NCI-H1436 (cell line): ENCODE data around the gene ZHX3.
A peak's percentile ranks its signal among the peaks of the same experiment; 100 is the strongest.

Experiments used
- DNase-seq: peaks from one replicate; lab custom pipeline; 2025; lab: John Stamatoyannopoulos, UW

The ZHX3 gene, protein sequence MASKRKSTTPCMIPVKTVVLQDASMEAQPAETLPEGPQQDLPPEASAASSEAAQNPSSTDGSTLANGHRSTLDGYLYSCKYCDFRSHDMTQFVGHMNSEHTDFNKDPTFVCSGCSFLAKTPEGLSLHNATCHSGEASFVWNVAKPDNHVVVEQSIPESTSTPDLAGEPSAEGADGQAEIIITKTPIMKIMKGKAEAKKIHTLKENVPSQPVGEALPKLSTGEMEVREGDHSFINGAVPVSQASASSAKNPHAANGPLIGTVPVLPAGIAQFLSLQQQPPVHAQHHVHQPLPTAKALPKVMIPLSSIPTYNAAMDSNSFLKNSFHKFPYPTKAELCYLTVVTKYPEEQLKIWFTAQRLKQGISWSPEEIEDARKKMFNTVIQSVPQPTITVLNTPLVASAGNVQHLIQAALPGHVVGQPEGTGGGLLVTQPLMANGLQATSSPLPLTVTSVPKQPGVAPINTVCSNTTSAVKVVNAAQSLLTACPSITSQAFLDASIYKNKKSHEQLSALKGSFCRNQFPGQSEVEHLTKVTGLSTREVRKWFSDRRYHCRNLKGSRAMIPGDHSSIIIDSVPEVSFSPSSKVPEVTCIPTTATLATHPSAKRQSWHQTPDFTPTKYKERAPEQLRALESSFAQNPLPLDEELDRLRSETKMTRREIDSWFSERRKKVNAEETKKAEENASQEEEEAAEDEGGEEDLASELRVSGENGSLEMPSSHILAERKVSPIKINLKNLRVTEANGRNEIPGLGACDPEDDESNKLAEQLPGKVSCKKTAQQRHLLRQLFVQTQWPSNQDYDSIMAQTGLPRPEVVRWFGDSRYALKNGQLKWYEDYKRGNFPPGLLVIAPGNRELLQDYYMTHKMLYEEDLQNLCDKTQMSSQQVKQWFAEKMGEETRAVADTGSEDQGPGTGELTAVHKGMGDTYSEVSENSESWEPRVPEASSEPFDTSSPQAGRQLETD

DNA sequence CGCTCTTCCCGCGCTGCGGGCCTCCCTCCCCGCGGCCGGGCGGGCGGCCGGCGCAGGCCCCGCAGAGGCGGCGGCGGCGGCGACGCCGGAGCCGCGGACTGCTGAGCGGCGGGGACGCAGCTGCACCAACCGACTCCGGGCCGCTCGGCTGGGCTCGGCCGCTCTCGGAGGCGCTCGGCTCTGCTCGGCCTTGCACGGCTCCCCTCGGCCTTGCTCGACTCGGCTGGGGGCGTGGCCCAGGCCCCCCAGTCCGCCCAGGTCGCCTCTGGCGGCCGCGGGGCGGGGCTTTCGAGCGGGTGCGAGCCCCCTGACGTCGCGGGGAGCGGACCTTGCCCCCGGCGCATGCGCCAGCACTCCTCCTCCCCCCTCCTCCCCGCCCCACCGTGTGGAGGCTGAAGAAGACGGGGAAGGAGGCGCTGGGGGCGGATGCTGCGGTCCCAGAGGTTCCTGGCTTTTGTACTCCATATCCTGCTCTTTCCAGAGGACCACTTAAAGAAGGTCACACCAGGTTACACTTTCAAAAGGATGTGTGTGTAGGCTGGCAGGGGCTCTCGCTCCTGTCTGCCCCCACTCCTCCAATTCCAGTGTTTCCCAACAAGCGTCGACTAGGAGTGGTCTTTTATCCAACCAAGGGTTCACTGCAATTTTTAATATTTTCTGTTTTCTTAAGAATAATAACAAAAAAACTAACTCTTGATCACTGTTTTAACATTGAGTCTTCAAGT, at the start of gene ZHX3:
Gene ZHX3, minus strand, starts transcription at position 186 of the 725 bp plus-strand sequence. CDS start 112,815 bp downstream, outside the sequence.
- DNase-seq = peak; percentile 95

DNA sequence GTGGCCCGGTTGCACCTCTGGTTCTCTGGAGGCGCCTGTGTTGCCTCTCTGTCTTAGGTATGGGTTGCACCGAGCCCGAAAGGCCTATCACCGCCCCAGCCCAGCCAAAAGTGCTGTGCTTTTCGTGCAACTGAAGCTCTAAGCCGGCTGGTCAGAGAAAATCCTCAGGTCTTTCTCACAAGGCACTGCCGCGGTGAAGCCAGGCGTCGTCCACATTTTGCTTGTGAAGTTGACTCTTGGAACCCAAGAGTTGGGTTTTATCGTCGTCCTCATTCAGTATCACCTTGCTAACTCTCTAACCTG, 49.8 kb upstream of the ZHX3 start:
- DNase-seq = no peak

DNA sequence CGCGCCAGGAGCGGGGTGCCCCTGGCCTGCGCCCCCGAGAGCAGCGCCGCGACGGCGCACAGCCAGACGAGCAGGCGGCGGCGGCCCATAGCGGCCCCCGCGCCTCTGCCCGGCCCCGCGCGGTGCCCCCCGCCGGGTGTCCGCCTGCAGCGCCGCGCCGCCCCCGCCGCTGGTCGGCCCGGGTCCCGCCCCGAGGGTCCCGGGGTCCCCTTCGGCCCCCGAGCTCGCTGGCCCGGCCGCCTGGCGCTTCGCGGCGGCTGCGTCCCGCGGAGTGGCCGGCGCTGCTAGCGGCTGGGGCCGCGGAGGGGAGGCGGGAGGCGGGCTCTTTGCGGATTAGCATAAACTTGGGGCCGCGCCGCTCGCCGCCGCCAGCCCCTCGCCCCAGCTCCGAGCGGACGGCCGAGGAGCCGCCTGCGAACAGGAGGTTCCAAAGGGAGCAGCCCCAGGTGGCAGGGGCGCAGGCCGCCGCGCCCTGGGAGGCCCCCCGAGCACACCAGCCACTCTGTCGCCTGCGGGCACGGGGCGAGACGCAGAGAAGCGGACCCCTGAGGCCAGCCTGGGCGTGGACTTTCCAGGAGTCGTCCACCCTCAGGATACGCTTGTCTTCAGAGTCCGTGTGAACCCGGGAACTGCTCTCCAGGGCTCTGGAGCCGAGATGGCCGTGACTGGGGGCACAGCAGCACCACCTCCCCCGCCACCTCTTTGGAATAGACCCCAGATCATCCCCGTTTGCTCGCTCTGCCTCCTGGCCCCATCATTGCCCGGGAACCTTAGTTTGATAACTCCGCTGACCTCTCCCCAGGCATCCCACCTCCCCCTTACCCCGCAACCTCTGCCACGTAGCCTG, 49.2 kb upstream of the ZHX3 start, which contains the start of gene EMILIN3:
Gene EMILIN3, minus strand, starts transcription at position 273 of the 847 bp plus-strand sequence. Its CDS starts 184 bp downstream, at position 89.
- peak; percentile 2 for DNase-seq

DNA sequence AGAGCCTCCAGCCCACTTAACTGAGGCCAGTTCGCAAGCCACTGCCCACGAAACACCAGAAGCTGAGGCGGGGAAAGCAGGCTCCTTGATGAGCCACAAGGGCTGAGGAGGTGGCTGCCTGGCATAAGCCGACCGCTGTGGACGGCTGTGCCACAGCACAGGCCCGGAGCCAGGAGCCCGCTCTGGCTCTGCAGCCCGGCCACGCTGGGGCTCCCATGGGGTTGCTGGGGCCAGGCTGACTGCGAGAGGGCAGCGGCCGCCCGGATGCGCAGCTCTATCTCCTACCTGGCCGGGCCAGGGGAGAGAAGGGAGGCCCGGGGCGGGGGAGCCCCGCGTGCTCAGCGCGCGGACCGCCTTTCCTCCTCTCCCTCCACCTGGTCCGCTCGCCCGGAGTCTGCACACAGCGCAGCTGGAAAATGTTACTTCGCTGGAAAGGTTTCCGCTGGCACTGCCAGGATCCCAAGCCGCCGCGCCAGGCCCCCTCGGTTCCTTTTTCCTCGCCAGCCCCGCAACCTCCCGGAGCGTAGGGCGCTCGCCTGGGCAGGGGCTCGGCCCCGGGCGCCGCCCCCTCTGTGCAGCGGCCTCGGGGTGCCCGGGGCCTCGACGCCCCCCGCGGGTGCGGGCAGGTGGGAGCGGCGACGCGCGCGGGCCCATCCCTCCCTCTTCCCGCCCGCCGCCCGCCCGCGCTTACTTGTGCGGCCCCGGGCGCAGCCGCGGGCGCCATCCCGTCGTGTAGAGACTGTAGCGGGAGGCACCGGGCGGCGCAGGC, 48.4 kb upstream of the ZHX3 start:
- DNase-seq = no peak

DNA sequence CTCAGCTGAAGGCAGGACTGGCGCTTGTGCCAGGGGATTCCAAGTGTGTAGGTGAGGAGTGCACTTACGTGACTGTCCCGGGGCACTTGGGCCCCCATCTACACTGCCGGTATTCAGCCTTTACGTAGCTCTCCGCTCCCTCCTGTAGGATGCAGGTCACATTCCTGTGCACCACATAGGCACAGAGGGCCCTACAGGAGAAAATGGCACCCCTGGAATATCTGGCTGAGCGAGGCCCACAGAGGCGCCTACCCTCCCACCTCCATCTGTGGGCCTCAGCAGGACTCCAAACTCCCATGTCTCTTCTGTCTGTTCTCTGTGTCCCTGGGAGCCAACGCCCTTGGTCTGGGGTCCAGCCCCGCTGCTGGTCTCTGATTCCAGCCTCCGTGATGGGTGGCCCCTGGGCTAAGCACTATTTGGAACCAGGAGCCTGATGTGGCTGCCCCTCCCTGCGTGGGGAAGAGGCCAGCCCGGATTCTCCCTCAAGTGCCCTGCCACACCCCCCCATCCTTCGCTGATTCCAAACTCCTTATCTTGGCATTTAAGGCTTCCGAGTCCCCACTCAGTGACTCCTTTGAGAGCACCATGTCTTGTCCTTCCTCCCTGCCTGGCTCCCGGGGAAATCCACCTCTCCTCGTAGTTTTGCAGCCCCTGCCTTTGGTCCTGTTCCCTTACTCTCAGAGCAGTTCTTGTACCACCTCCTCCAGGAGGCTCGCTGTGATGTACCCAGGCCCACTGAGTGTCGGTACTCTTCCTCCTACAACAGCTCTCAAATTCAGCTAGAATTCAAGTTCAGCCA, 47.6 kb upstream of the ZHX3 start:
- DNase-seq = no peak

DNA sequence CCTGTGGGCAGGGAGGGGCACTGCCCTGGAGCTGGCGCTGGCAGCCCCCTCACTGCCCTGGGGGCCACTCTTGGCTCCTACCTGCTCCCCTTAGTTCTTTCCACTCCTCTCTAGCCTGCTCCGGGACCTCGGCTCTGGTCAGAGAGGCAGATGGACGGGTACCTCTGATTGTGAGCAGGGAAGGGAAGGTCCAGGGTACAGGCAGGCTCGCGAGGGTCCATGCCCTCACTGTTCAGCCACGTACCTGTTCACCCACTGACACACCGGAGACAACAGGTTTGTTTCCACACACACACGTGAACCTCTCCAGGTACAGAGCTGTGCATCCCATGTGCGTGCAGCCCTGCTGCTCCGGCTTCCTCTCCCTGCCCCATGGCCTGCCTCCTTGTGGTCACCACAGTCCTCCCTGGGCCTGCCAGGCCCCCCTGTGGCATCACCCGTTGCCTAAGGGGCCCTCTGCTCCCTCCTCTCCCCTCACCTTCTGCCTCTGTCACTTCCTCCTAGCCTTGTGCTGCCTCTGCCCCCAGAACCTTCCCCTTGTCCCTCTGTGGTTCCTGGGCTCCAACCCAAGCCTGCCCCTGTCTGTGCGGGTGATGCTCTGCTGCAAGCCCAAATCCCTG, 46.8 kb upstream of the ZHX3 start:
- no peak for DNase-seq

DNA sequence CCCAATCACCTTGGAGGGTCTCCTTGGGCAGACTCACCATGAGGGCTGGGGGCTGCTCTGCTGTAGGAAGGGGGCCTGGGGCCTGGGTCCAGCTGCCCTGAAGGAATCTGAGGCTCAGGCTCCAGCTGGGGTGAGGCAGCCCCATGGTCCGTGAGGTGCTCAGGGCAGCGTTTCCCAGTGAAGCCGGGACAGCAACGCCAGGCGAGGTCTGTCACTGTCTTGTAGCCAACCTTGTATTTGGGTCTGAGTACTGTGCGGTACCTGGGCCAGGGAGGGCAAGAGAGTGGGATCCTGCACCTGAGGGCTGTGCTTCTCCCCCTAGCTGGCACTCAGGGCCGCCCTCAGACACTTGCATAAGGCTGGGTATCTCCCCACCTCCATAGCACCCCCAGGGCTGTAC, 46.1 kb upstream of the ZHX3 start:
- DNase-seq = no peak

DNA sequence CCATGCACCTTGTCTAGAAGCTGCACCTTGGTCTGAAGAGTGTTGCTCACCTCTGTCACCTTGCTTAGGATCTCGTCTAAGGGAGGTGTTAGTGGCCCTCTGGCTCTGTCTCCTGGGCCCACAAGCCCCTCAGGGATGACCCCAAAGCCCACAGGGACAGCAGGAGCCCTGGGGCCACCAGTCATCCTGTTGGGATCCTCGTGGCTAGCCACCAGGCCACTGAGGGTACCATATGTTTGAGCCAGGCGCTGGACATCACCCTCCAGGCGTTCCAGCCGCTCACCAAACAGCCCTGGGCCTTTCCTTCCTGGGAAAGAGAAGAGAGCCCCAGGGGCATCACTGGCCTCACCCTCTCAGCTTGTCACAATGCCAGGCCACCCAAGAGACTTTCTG, 45.2 kb upstream of the ZHX3 start:
- DNase-seq = no peak

DNA sequence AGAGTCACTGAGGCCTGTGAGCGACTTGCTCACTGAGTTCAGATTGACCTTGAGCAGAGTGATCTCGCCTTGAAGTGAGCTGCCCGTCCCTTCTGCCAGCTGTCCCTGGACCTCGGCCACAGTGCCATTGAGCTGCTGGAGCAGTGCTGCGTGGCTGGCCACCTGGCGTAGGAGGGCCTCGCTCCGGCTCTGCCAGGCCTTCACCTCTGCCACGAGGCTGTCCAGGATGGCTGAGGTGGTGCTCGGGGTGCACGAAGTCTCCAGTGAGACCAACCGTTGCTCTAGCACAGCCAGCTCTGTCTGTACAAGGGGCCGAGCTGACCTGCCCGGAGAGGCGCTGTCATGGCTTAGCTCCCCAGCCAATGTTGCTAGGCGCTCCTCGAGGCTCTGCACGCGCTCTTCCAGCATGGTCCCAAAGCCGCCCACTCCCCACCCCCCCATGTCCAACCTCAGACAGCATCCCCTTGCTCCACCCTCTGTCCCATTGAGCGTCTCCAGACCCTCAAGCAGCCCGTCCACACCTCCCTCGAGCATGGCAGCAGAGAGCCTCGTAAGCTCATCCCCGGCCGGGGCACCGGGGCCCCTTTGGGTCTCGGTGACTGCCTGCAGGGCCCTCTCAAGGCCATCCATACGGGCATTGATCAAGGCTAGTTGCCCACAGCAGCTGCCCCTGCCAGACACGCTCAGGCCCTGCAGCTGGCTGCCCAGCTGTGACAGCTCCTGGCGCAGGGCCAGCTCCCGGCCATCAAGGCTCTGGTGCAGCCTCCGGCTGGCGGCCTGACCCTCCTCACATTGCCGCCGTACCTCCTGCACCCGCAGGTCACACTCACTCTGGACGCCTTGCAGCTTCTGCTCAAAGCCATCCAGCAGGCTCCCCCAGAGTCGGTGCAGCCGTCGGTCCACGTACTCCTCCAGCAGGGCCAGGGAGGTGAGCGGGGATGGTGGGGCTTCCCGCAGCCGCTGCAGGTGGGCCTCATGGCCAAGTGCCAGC, 44.5 kb upstream of the ZHX3 start:
- DNase-seq = no peak

DNA sequence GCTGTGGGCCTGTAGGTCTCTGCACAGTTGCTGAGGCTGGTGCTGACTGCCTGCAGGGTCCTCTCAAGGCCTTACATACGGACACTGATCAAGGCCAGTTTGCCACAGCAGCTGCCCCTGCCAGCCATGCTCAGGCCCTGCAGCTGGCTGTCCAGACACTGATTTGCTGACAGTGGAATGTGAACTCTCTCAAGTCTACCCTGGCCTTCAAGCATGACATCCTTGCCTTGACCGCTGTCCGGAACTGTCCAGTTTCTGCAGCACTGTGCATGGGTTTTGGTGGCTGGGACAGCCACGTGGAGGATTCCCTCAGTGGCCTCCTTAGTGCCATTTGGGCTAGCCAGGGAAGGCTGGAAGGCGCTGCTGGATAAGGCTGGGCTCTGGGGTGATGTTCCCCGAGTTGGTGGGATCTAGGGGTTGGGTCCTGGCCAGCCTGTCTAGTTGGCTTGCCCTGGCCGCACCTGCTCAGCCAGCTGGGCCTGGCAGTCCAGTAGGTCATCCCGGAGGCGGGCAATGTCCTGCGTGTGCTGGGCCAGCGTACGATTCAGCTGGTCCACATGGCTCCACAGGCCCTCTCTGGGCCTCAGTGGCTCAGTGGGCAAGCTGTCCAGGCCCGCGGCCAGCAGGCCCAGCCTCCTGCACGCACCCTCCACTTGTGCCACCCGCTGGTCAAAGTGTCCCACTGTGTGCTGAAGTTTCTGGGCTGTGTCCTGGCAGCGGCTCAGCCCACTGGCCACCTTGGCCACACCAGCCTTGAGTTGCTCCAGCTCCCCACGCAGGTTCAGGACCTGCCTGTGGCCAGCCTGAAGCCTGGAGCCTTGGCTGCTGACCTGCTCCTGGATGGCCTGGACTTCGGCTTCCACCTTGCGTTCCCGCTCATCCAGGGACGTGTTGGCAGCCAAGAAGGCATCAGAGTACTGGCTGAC, 43.6 kb upstream of the ZHX3 start:
- no peak for DNase-seq

DNA sequence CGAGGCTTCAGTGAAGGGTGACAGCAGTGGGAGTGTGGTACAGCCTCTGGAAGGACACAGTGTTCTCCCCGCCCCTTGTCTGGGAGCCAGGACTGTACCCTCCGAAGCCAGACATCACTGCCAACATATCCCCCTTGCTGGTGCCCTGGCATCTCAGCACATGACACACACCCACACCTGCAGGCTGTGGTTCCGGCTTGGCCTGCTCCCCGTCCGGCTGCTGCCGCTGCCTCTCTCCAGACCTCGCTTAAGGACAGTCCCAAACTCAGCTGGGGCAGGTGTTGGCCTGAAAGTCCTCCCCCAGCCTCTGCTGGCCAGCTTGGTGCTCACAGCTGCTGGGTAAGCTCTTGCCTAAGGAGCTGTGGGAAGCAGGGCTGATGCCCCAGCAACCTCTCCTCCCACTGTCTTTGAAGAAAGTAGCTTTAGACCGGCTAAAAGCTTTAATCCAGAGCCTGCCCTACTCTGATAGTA, 42.0 kb upstream of the ZHX3 start:
- DNase-seq = no peak

DNA sequence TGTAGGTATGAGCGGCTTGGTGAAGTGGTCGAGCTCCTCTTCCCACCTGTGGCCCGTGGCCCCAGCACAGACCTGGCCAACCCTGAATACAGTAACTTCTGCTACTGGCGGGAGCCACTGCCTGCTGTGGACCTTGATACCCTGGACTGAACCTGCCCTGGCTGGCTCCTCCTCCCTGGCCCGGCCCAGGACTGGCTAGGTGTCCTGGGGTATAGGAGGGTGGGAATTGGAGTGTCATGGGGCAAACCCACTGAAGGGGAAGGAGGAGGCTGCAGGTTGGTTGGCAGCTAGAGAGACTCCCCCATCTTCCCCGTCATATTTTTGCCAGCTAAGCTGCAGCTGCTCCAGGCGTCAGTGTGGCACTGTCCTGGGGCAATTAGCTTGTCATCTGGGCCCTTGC, 41.2 kb upstream of the ZHX3 start:
- DNase-seq = no peak

DNA sequence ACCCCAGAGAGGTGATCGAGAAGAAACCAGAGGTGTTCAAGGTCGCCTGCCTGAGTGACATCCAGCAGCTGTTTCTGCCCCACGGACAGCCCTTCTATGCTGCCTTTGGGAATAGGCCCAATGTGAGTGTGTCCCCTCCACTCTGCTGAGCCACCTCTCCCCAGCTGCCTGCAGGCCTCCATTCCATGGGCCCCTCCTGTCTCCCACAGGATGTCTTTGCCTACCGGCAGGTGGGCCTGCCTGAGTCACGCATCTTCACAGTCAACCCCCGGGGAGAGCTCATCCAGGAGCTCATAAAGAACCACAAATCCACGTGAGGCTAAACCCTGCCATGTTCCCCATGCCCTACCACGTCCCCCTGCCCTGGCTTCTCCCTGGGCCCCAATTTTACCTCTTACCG, 40.7 kb upstream of the ZHX3 start:
- no peak for DNase-seq

DNA sequence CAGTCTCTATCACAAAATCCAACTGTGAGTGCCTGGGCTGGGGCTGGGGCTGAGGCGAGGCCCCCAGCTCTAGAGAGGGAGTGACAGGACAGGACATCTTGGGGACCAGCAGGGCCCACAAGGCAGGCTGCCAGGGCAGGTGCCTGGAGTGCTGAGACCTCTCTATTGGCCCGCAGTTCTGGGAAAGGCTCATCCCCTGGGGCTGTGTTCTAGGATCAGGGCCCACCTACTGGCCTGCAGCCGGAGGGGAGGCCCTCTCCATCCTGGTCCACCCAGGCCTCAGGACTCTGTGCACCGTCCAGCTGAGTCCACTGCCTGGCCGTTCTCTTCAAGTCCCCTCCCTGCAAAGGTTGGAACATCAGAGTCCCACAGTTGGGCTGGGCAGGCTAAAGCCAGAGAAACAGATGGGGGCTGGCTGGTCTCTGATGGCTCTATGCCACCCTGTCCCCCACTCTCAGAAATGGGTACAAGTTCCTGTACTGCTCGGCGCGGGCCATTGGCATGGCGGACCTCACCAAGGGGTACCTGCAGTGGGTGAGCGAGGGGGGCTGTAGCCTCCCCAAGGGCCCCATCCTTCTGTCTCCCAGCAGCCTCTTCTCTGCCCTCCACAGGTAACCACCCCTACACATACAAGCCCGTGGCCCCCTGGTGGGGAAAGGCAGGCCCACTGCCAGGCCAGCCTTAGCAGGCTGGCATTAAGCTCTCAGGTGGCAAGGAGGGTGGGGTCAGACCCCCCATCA, 40.1 kb upstream of the ZHX3 start:
- no peak for DNase-seq

DNA sequence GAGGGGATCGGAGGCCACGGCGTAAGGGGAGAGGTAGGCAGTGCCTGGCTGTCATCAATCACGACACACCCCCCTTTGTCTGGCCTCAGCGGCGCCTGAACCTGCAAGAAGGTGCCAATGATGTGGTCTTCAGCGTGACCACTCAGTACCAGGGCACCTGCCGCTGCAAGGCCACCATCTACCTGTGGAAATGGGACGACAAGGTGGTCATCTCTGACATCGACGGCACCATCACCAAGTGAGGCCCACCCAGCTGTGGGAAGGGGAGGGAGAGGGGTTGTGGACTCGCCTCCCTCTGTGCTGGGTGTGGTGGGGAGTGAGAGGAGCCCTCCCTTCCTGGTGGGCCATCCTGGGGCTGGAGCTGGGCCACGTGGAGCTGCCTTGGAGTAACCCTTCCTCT, 39.4 kb upstream of the ZHX3 start:
- no peak for DNase-seq

DNA sequence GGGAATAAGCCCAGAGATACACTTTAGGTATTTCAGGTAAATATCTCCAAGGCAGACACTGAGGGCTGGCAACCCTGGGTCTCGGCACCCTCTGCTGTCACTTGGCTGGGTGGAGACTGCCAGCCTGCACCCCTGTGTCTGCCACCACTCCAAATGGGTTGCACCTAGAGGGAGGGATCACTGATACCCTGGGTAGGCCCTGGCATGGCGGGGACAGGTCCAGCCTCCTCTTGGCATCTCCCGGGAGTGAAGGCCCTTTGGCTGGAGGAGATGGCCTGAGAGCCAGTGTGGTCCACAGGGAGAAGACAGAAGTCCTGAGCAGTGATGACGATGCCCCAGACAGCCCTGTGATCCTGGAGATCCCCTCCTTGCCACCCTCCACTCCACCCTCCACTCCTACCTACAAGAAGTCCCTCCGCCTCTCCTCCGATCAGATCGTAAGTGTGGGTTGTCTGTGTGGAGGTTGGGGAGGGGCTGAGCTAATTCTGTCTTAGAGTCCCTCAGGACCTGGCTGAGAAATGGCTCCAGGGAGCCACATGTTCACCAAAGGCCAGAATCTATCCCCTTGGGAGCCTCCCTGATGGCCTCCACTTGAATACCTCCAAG, 38.2 kb upstream of the ZHX3 start:
- no peak for DNase-seq
